Measurements from ENCODE around the gene GNG3. TPM values are rescaled to one million over a fixed set of nuclear protein-coding genes. Genes with fewer than 3 reads are reported as not detected.

GNG3 gene
- total RNA-seq, 1 donor from 2014 or later = 11.3 TPM

- H3K27ac Mint-ChIP-seq (ENCODE audit: unreplicated experiment) = no peak overlapping the region
- H3K4me3 Mint-ChIP-seq = no peak overlapping the region
- H3K4me1 Mint-ChIP-seq = peaks cover 6% of the 10 kb centered on the region
- H3K27me3 Mint-ChIP-seq (ENCODE audit: low read depth) = no peaks in the 10 kb centered on the region
- no peaks in the 10 kb centered on the region for H3K9me3 Mint-ChIP-seq
- no peak for DNase-seq (ENCODE audit: low read depth, low spot score)
- peaks cover 47% of the 10 kb centered on the region for H3K36me3 Mint-ChIP-seq (ENCODE audit: low read depth)
- no peak for TF ChIP-seq CTCF (conservative IDR thresholded peaks at IDR 0.05)
Observed at GRCh38 chr11:62716816-62717215, 9.3 kb downstream of the GNG3 start.

DNA sequence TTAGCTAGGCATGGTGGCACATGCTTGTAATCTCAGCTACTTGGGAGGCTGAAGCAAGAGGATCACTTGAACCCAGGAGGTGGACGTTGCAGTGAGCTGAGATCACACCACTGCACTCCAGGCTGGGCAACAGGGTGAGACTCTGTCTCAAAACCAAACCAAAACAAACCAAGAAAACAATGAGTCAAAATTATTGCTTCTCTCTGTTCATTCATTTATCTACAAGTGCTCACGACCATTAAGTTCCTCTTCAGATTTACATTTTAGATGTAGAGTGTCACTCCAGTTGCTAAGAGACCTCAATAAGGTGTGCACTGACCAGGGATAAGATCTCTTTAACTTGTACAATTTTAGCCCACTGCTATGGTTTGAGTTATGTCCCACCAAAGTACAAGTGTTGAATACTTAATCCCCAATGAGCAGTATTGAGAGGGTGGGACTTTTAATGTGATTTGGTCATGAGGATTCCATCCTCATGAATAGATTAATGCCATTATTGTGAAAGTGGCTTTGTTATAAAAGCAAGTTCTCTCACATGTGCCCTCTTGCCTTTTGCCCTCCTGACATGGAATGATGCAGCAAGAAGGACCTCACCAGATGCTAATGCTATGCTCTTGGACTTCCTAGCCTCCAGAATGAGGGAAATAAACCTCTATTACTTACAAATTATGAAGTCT lies 12.0 kb downstream of the GNG3 start:
- no peaks in the 10 kb centered on the region for H3K9me3 Mint-ChIP-seq
- H3K4me1 Mint-ChIP-seq = peaks cover 27% of the 10 kb centered on the region
- no peak for DNase-seq (ENCODE audit: low read depth, low spot score)
- H3K36me3 Mint-ChIP-seq (ENCODE audit: low read depth) = peaks cover 55% of the 10 kb centered on the region
- H3K27ac Mint-ChIP-seq (ENCODE audit: unreplicated experiment) = no peak overlapping the region
- H3K27me3 Mint-ChIP-seq (ENCODE audit: low read depth) = no peaks in the 10 kb centered on the region
- no peak for TF ChIP-seq CTCF (conservative IDR thresholded peaks at IDR 0.05)
- H3K4me3 Mint-ChIP-seq = peak overlapping the region; percentile 42

DNA sequence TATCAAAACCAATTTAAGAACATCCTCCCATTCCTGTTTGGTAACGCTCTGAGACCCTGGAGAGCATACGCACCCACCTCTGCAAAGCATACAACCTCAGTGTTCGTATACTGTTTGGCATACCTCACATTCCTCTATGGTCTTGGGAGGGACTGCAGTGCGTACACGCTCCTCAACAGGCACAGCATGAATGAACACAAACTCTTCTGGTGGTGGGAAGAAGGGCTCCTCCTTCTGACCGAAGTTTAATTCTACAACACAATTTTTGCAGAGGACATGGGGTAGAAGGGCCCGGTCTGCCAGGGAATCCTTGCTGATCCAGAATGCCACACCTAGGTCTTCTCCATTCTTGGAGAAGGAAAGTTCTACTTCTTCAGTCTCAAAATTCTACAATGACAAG lies 14.5 kb downstream of the GNG3 start:
- Mint-ChIP-seq H3K27ac (ENCODE audit: unreplicated experiment) (no peak overlapping the region), H3K4me1 (peaks cover 45% of the 10 kb centered on the region), H3K36me3 (ENCODE audit: low read depth) (peaks cover 50% of the 10 kb centered on the region), H3K27me3 (ENCODE audit: low read depth) (no peaks in the 10 kb centered on the region), H3K4me3 (peak overlapping the region; percentile 75), H3K9me3 (no peaks in the 10 kb centered on the region)
- no peak for TF ChIP-seq CTCF (conservative IDR thresholded peaks at IDR 0.05)
- no peak for DNase-seq (ENCODE audit: low read depth, low spot score)

- H3K9me3 Mint-ChIP-seq = no peaks in the 10 kb centered on the region
- H3K4me3 Mint-ChIP-seq = peak overlapping the region; percentile 95
- H3K27me3 Mint-ChIP-seq (ENCODE audit: low read depth) = no peaks in the 10 kb centered on the region
- H3K4me1 Mint-ChIP-seq = peaks cover 54% of the 10 kb centered on the region
- H3K27ac Mint-ChIP-seq (ENCODE audit: unreplicated experiment) = peak overlapping the region; percentile 45
- no peak for DNase-seq (ENCODE audit: low read depth, low spot score)
- no peak for TF ChIP-seq CTCF (conservative IDR thresholded peaks at IDR 0.05)
- H3K36me3 Mint-ChIP-seq (ENCODE audit: low read depth) = peaks cover 43% of the 10 kb centered on the region
Observed at GRCh38 chr11:62724171-62724570, 16.7 kb downstream of the GNG3 start.

DNA sequence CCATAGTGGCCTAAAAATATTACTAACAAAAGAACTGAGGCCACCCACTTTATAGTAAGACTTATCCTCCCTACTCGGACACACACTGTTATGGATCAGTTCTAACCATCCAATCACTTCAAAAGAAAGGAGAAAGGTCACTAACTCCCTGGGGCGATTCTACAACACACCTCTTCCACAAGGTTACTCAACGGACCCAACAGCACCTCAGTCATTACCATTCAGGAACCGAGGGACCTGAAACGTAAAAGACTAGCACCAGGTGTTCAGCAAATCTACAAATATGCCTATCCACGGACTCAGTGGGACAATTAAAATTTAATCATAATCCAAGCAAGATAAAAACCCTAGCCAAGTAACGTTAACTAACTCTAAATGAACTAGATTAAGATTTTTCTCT lies 18.2 kb downstream of the GNG3 start:
- no peaks in the 10 kb centered on the region for H3K9me3 Mint-ChIP-seq
- H3K27ac Mint-ChIP-seq (ENCODE audit: unreplicated experiment) = peak overlapping the region; percentile 97
- H3K36me3 Mint-ChIP-seq (ENCODE audit: low read depth) = peaks cover 33% of the 10 kb centered on the region
- H3K4me1 Mint-ChIP-seq = peaks cover 54% of the 10 kb centered on the region
- TF ChIP-seq CTCF (conservative IDR thresholded peaks at IDR 0.05) = no peak
- no peaks in the 10 kb centered on the region for H3K27me3 Mint-ChIP-seq (ENCODE audit: low read depth)
- DNase-seq (ENCODE audit: low read depth, low spot score) = no peak
- peak overlapping the region; percentile 95 for H3K4me3 Mint-ChIP-seq
